SK-N-MC (cell line): ENCODE data around the gene SOBP.

Experiments
- EZH2 ChIP-seq: fragments of 200-600 bp; sonication (generic); IDR thresholded peaks from one replicate; pipeline ENCODE4 v1.6.1; 2017; ENCODE audit warnings: antibody characterized with exemption
- FOXP2 ChIP-seq: optimal IDR thresholded peaks from 2 replicates; pipeline ENCODE3; 2011; ENCODE audit warnings: mild to moderate bottlenecking, moderate library complexity; ENCODE audit not compliant: insufficient read depth; ENCODE audit errors: extremely low read length, control extremely low read depth
- POLR2AphosphoS5 ChIP-seq: IDR thresholded peaks from 2 replicates; pipeline ENCODE4 v1.6.1; 2012; ENCODE audit warnings: mild to moderate bottlenecking, low read depth, low read length, borderline replicate concordance

DNA sequence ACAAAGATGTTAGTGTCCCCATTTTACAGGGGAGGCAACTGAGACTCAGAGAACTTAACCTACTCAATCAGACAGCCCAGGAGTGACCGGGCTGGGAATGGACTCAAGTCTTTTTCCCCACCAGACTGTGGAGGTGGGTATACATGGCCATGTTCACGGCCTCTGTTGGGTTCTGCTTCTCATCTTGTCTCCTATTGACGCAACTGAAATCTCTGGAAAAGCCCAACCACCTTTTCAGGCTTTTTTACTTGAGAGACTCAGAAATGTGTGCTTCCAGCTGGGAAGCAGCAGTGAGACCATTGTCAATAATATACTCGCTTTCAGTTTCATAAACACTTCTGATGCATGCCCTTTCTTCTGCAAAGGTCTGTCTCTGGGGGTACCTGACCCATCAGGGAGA lies 70.7 kb downstream of the SOBP start:
- TF ChIP-seq EZH2 (no peak), POLR2AphosphoS5 (no peak), FOXP2 (no peak)
